SK-N-SH treated with all-trans-retinoic acid at 6 μM for 48 hours (cell line): Measurements from ENCODE around the gene RND3.

ENCODE experiments used
- ATAC-seq: fragments of 200-7000 bp; cut with Tn5 transposase; 3 replicates; pipeline ENCODE4 v1.9.1; 2020; ENCODE audit warnings: mild to moderate bottlenecking, moderate library complexity
- ARNTL ChIP-seq: fragments of 450-650 bp; formaldehyde crosslinking; IDR thresholded peaks from 2 replicates; pipeline ENCODE4 v1.5.0; 2020; ENCODE audit warnings: low read depth, mild to moderate bottlenecking, moderate library complexity, borderline replicate concordance
- BACH2 ChIP-seq: fragments of 250-450 bp; sonication (Bioruptor Pico); IDR thresholded peaks from 2 replicates; pipeline ENCODE4 v1.9.0; 2021; ENCODE audit warnings: mild to moderate bottlenecking, borderline replicate concordance
- CSDC2 ChIP-seq: fragments of 250-450 bp; sonication (Bioruptor Pico); IDR thresholded peaks from 2 replicates; pipeline ENCODE4 v1.5.0; 2020; ENCODE audit warnings: mild to moderate bottlenecking, moderate library complexity
- CSRNP3 ChIP-seq: fragments of 250-450 bp; sonication (Bioruptor Pico); IDR thresholded peaks from 2 replicates; pipeline ENCODE4 v1.5.1; 2021; ENCODE audit warnings: mild to moderate bottlenecking, moderate library complexity
- ESRRG ChIP-seq: fragments of 250-450 bp; sonication (Bioruptor Pico); IDR thresholded peaks from 2 replicates; pipeline ENCODE4 v1.6.1; 2021; ENCODE audit warnings: mild to moderate bottlenecking
- GLIS3 ChIP-seq: fragments of 250-450 bp; sonication (Bioruptor Pico); IDR thresholded peaks from 2 replicates; pipeline ENCODE4 v1.5.0; 2020; ENCODE audit warnings: mild to moderate bottlenecking, moderate library complexity
- ISL1 ChIP-seq: fragments of 250-450 bp; sonication (Bioruptor Pico); IDR thresholded peaks from 2 replicates; pipeline ENCODE4 v2.1.2; 2022; ENCODE audit warnings: mild to moderate bottlenecking, moderate library complexity
- OSR1 ChIP-seq: fragments of 250-450 bp; sonication (Bioruptor Pico); IDR thresholded peaks from 2 replicates; pipeline ENCODE4 v1.8.0; 2022; ENCODE audit warnings: moderate library complexity, mild to moderate bottlenecking, inconsistent platforms
- PATZ1 ChIP-seq: fragments of 250-450 bp; sonication (Bioruptor Pico); IDR thresholded peaks from 2 replicates; pipeline ENCODE4 v1.8.0; 2020; ENCODE audit warnings: mild to moderate bottlenecking, moderate library complexity, borderline replicate concordance
- POU6F1 ChIP-seq: fragments of 250-450 bp; sonication (Bioruptor Pico); IDR thresholded peaks from 2 replicates; pipeline ENCODE4 v1.8.0; 2021; ENCODE audit warnings: low read depth, mild to moderate bottlenecking, moderate library complexity, borderline replicate concordance
- PPARA ChIP-seq: fragments of 250-450 bp; sonication (Bioruptor Pico); IDR thresholded peaks from 2 replicates; pipeline ENCODE4 v1.5.0; 2020; ENCODE audit warnings: mild to moderate bottlenecking, borderline replicate concordance
- RARB ChIP-seq: fragments of 250-450 bp; sonication (Bioruptor Pico); IDR thresholded peaks from 2 replicates; pipeline ENCODE4 v1.8.0; 2021; ENCODE audit warnings: mild to moderate bottlenecking, moderate library complexity
- SNAI2 ChIP-seq: fragments of 250-450 bp; sonication (Bioruptor Pico); IDR thresholded peaks from 2 replicates; pipeline ENCODE4 v1.5.0; 2020; ENCODE audit warnings: mild to moderate bottlenecking, moderate library complexity
- TCF4 ChIP-seq: fragments of 250-450 bp; sonication (Bioruptor Pico); IDR thresholded peaks from 2 replicates; pipeline ENCODE4 v1.8.0; 2021; ENCODE audit warnings: mild to moderate bottlenecking, moderate library complexity, borderline replicate concordance
- TSHZ2 ChIP-seq: fragments of 250-450 bp; sonication (Bioruptor Pico); IDR thresholded peaks from 2 replicates; pipeline ENCODE4 v1.5.0; 2020; ENCODE audit warnings: mild to moderate bottlenecking, moderate library complexity
- ZC3H10 ChIP-seq: fragments of 250-450 bp; sonication (Bioruptor Pico); IDR thresholded peaks from 2 replicates; pipeline ENCODE4 v1.5.1; 2021; ENCODE audit warnings: mild to moderate bottlenecking, moderate library complexity
- ZNF565 ChIP-seq: fragments of 450-650 bp; formaldehyde crosslinking; conservative IDR thresholded peaks from 2 replicates; pipeline ENCODE4 v1.5.0; 2020; ENCODE audit warnings: low read depth, mild to moderate bottlenecking, moderate library complexity
- ZNF70 ChIP-seq: fragments of 450-650 bp; formaldehyde crosslinking; IDR thresholded peaks from 2 replicates; pipeline ENCODE4 v1.5.0; 2020; ENCODE audit warnings: mild to moderate bottlenecking, moderate library complexity
- ZNF8 ChIP-seq: fragments of 450-650 bp; formaldehyde crosslinking; IDR thresholded peaks from 2 replicates; pipeline ENCODE4 v1.5.0; 2020; ENCODE audit warnings: mild to moderate bottlenecking, moderate library complexity

Gene RND3

GRCh38 chr2:150438041-150438440, 49.4 kb downstream of the RND3 start:
- no peak for ATAC-seq
- TF ChIP-seq ZC3H10 (no peak), ISL1 (CRISPR knock-in tag) (no peak)

GRCh38 chr2:150432312-150432625, 55.2 kb downstream of the RND3 start:
- ATAC-seq = no peak
- TF ChIP-seq ESRRG (no peak), POU6F1 (CRISPR knock-in tag) (no peak), GLIS3 (CRISPR knock-in tag) (no peak)

GRCh38 chr2:150431561-150432311, 55.7 kb downstream of the RND3 start:
- no peak for ATAC-seq
- no peak for TF ChIP-seq ZNF8 (CRISPR knock-in tag)
- TF ChIP-seq OSR1 = no peak
- no peak for TF ChIP-seq ARNTL (CRISPR knock-in tag)
- TF ChIP-seq ISL1 (CRISPR knock-in tag) = no peak
- TF ChIP-seq ZNF70 (CRISPR knock-in tag) = no peak
- TF ChIP-seq SNAI2 (CRISPR knock-in tag) = no peak
- no peak for TF ChIP-seq ZNF565 (CRISPR knock-in tag)
- no peak for TF ChIP-seq CSRNP3
- TF ChIP-seq PATZ1 (CRISPR knock-in tag) = no peak
- no peak for TF ChIP-seq RARB (CRISPR knock-in tag)
- TF ChIP-seq ESRRG = no peak
- no peak for TF ChIP-seq TCF4 (CRISPR knock-in tag)
- TF ChIP-seq BACH2 (CRISPR knock-in tag) = no peak
- no peak for TF ChIP-seq TSHZ2
- TF ChIP-seq, all 23 proteins: peak for 0

- ATAC-seq = no peak
- TF ChIP-seq TCF4 (CRISPR knock-in tag) (no peak), BACH2 (CRISPR knock-in tag) (no peak), PPARA (CRISPR knock-in tag) (no peak), ISL1 (CRISPR knock-in tag) (no peak), ARNTL (CRISPR knock-in tag) (no peak), PATZ1 (CRISPR knock-in tag) (no peak), TSHZ2 (no peak), ZC3H10 (no peak), CSDC2 (CRISPR knock-in tag) (no peak), POU6F1 (CRISPR knock-in tag) (no peak), GLIS3 (CRISPR knock-in tag) (no peak), ZNF565 (CRISPR knock-in tag) (no peak), OSR1 (no peak), ZNF8 (CRISPR knock-in tag) (no peak), RARB (CRISPR knock-in tag) (no peak)
Measured at GRCh38 chr2:150429384-150429961, 58.0 kb downstream of the RND3 start.
